ENCODE results near the gene GRAPL.
"Not testable (repeated sequence)": the region's sequence is repeated elsewhere in the genome, so short reads cannot be mapped to it uniquely, and the experiment has no call there.

Gene GRAPL

GRCh38 chr17:19150678-19151615 is 23.6 kb downstream of the GRAPL start:
- H3K36me3 ChIP-seq (ENCODE audit: insufficient read depth, low read length); H3K9me3 ChIP-seq (ENCODE audit: low read length); H2AFZ ChIP-seq (ENCODE audit: low read depth, low read length); H3K4me1 ChIP-seq (ENCODE audit: insufficient read depth, low read length); H3K27me3 ChIP-seq (ENCODE audit: insufficient read depth, low read length); H3K4me3 ChIP-seq (ENCODE audit: low read length): not testable (repeated sequence)

GRCh38 chr17:19157628-19158027 is 30.2 kb downstream of the GRAPL start:
- H3K4me1 ChIP-seq (ENCODE audit: insufficient read depth, low read length); H3K36me3 ChIP-seq (ENCODE audit: insufficient read depth, low read length); H3K9me3 ChIP-seq (ENCODE audit: low read length); H3K4me3 ChIP-seq (ENCODE audit: low read length); H3K27me3 ChIP-seq (ENCODE audit: insufficient read depth, low read length); H2AFZ ChIP-seq (ENCODE audit: low read depth, low read length): not testable (repeated sequence)

- not testable (repeated sequence) for H3K27me3 ChIP-seq (ENCODE audit: insufficient read depth, low read length); H2AFZ ChIP-seq (ENCODE audit: low read depth, low read length); H3K4me3 ChIP-seq (ENCODE audit: low read length); H3K9me3 ChIP-seq (ENCODE audit: low read length); H3K4me1 ChIP-seq (ENCODE audit: insufficient read depth, low read length); H3K36me3 ChIP-seq (ENCODE audit: insufficient read depth, low read length)
These were observed 31.1 kb downstream of the GRAPL start for GRCh38 chr17:19158478-19158877.

GRCh38 chr17:19158938-19159337 is 31.5 kb downstream of the GRAPL start:
- H3K27me3 ChIP-seq (ENCODE audit: insufficient read depth, low read length); H3K9me3 ChIP-seq (ENCODE audit: low read length); H2AFZ ChIP-seq (ENCODE audit: low read depth, low read length); H3K36me3 ChIP-seq (ENCODE audit: insufficient read depth, low read length); H3K4me1 ChIP-seq (ENCODE audit: insufficient read depth, low read length); H3K4me3 ChIP-seq (ENCODE audit: low read length): not testable (repeated sequence)

- H3K36me3 ChIP-seq (ENCODE audit: insufficient read depth, low read length); H3K4me3 ChIP-seq (ENCODE audit: low read length); H3K4me1 ChIP-seq (ENCODE audit: insufficient read depth, low read length); H2AFZ ChIP-seq (ENCODE audit: low read depth, low read length); H3K27me3 ChIP-seq (ENCODE audit: insufficient read depth, low read length); H3K9me3 ChIP-seq (ENCODE audit: low read length): not testable (repeated sequence)
These were observed 34.1 kb downstream of the GRAPL start for GRCh38 chr17:19161308-19162107.

- not testable (repeated sequence) for H3K4me3 ChIP-seq (ENCODE audit: low read length); H2AFZ ChIP-seq (ENCODE audit: low read depth, low read length); H3K27me3 ChIP-seq (ENCODE audit: insufficient read depth, low read length); H3K9me3 ChIP-seq (ENCODE audit: low read length); H3K4me1 ChIP-seq (ENCODE audit: insufficient read depth, low read length); H3K36me3 ChIP-seq (ENCODE audit: insufficient read depth, low read length)
These were observed 35.2 kb downstream of the GRAPL start for GRCh38 chr17:19162384-19163216.

- not testable (repeated sequence) for H3K36me3 ChIP-seq (ENCODE audit: insufficient read depth, low read length); H3K9me3 ChIP-seq (ENCODE audit: low read length); H3K4me3 ChIP-seq (ENCODE audit: low read length); H3K27me3 ChIP-seq (ENCODE audit: insufficient read depth, low read length); H2AFZ ChIP-seq (ENCODE audit: low read depth, low read length); H3K4me1 ChIP-seq (ENCODE audit: insufficient read depth, low read length)
These were observed 47.0 kb downstream of the GRAPL start for GRCh38 chr17:19174422-19174821.

GRCh38 chr17:19175410-19175809 is 48.0 kb downstream of the GRAPL start:
- not testable (repeated sequence) for H3K27me3 ChIP-seq (ENCODE audit: insufficient read depth, low read length); H3K4me1 ChIP-seq (ENCODE audit: insufficient read depth, low read length); H3K36me3 ChIP-seq (ENCODE audit: insufficient read depth, low read length); H3K9me3 ChIP-seq (ENCODE audit: low read length); H2AFZ ChIP-seq (ENCODE audit: low read depth, low read length); H3K4me3 ChIP-seq (ENCODE audit: low read length)

- not testable (repeated sequence) for H3K9me3 ChIP-seq (ENCODE audit: low read length); H3K27me3 ChIP-seq (ENCODE audit: insufficient read depth, low read length); H2AFZ ChIP-seq (ENCODE audit: low read depth, low read length); H3K4me3 ChIP-seq (ENCODE audit: low read length); H3K36me3 ChIP-seq (ENCODE audit: insufficient read depth, low read length); H3K4me1 ChIP-seq (ENCODE audit: insufficient read depth, low read length)
These were observed 53.9 kb downstream of the GRAPL start for GRCh38 chr17:19181040-19181875.

- not testable (repeated sequence) for H3K4me3 ChIP-seq (ENCODE audit: low read length); H3K4me1 ChIP-seq (ENCODE audit: insufficient read depth, low read length); H3K27me3 ChIP-seq (ENCODE audit: insufficient read depth, low read length); H3K9me3 ChIP-seq (ENCODE audit: low read length); H2AFZ ChIP-seq (ENCODE audit: low read depth, low read length); H3K36me3 ChIP-seq (ENCODE audit: insufficient read depth, low read length)
These were observed 60.8 kb downstream of the GRAPL start for GRCh38 chr17:19187883-19188869.

GRCh38 chr17:19188870-19189708 is 61.7 kb downstream of the GRAPL start:
- H3K36me3 ChIP-seq (ENCODE audit: insufficient read depth, low read length); H3K4me1 ChIP-seq (ENCODE audit: insufficient read depth, low read length); H2AFZ ChIP-seq (ENCODE audit: low read depth, low read length); H3K27me3 ChIP-seq (ENCODE audit: insufficient read depth, low read length); H3K9me3 ChIP-seq (ENCODE audit: low read length); H3K4me3 ChIP-seq (ENCODE audit: low read length): not testable (repeated sequence)
